ENCODE data around the gene ALK. TPM values are rescaled to one million over a fixed set of nuclear protein-coding genes. Genes with fewer than 3 reads are reported as not detected.

The ALK gene
- polyA plus RNA-seq, 2 of the 4 experiments (the other 2 are of a cell fraction), result not detected

DNA sequence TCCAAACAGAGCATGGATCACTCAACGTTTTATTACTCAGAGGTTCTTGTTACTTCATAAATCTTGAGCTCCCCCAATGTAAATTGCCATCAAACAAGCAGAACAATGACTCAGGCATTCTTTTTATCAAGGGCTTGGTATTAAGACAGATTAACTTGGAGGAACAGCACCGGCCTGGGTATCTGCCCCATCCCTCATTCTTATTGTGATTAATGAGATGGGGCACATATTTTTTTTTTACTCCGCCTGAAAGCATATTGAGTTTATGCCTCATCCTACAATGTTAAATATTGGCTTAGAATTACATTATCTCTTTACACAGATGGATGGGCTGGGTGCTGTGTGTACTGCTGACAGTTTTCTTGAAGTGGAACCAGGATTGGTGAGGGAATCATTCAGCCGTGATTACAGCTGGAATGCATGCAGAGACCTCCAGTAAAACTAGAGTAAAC lies 418.9 kb downstream of the ALK start:
- H3K9me3 ChIP-seq, result no peaks in the 10 kb centered on the region; the same call in 2 of the 3 replicates
- FAIRE-seq (no peak), DNase-seq (ENCODE audit: low read depth in 1 of 2, low spot score in 1 of 2) (peak in 1 of 2 experiments; percentile 32), ATAC-seq (peak in 1 of 2 experiments; percentile 53; a peak in 3 of 6 replicates)
- CTCF ChIA-PET, result interaction anchor here (1.1 kb wide), 1 partner anchor 16 kb away, joined by 3 read pairs; no protein-coding TSS in a partner anchor
- H3K4me3 ChIP-seq, result no peak overlapping the region
- POLR2A ChIA-PET, result no interaction called here
- no peak overlapping the region for H3K4me2 ChIP-seq
- peaks cover 3% of the 10 kb centered on the region; the same call in 1 of the 3 replicates for H3K4me1 ChIP-seq
- no peak for TF ChIP-seq RAD21 (conservative IDR thresholded peaks at IDR 0.05 in 1 of 2, IDR thresholded peaks at IDR 0.05 in 1 of 2)
- TF ChIP-seq NR3C1 (IDR thresholded peaks at IDR 0.05), result no peak
- no peak for TF ChIP-seq HEYL (CRISPR knock-in tag; IDR thresholded peaks at IDR 0.05)
- no peak for TF ChIP-seq RFX5 (IDR thresholded peaks at IDR 0.05)
- no peak for TF ChIP-seq RARB (CRISPR knock-in tag; IDR thresholded peaks at IDR 0.05)
- TF ChIP-seq RNF2 (IDR thresholded peaks at IDR 0.05; ENCODE audit: borderline replicate concordance, low read depth), result no peak
- TF ChIP-seq CBX2 (IDR thresholded peaks at IDR 0.05; ENCODE audit: borderline replicate concordance, low read depth), result no peak
- no peak for TF ChIP-seq TFCP2L1 (CRISPR knock-in tag; IDR thresholded peaks at IDR 0.05)
- TF ChIP-seq CEBPB (IDR thresholded peaks at IDR 0.05), result no peak
- no peak for TF ChIP-seq HOXB5 (CRISPR knock-in tag; IDR thresholded peaks at IDR 0.05)
- no peak for TF ChIP-seq HOXB13 (CRISPR knock-in tag; IDR thresholded peaks at IDR 0.05; ENCODE audit: low read depth)
- TF ChIP-seq, protein P1, sequence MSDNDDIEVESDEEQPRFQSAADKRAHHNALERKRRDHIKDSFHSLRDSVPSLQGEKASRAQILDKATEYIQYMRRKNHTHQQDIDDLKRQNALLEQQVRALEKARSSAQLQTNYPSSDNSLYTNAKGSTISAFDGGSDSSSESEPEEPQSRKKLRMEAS (IDR thresholded peaks at IDR 0.05), result no peak
- no peak for TF ChIP-seq JUN (IDR thresholded peaks at IDR 0.05)
- no peak overlapping the region for H3K27ac ChIP-seq
- WGBS (ENCODE audit: missing lambda C conversion rate), result 1% methylated on average over 4 of the region's 4 CpGs

DNA sequence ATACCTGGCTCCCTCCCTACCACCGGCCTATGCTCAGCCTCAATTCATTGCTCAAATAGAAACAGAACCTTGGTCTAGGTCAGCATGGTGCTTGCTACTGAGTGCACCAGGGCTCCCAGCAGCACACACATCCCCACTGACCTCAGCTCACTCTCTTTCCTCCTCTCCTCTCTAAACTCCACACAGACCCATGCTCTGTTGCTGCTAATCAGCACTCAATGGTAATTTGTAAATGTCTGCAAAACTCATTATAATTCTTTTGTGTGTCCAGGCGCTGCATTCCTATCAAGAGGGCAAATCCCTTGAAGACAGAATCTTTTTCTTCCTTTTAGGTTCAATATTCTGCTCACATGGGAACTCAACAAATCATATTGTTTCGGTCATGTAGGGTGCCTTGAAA lies 424.0 kb downstream of the ALK start:
- ATAC-seq (no peak), DNase-seq (ENCODE audit: low read depth in 1 of 2, low spot score in 1 of 2) (no peak), FAIRE-seq (no peak)
- WGBS (ENCODE audit: missing lambda C conversion rate), result 15% methylated on average over 3 of the region's 3 CpGs
- H3K27ac ChIP-seq, result no peak overlapping the region
- no peak for TF ChIP-seq NR3C1 (IDR thresholded peaks at IDR 0.05)
- H3K9me3 ChIP-seq, result no peaks in the 10 kb centered on the region
- ChIA-PET POLR2A (no interaction called here), CTCF (no interaction called here)
- no peak overlapping the region for H3K4me3 ChIP-seq
- H3K4me1 ChIP-seq, result peaks cover 3% of the 10 kb centered on the region; the same call in 1 of the 3 replicates
- no peak overlapping the region for H3K4me2 ChIP-seq

DNA sequence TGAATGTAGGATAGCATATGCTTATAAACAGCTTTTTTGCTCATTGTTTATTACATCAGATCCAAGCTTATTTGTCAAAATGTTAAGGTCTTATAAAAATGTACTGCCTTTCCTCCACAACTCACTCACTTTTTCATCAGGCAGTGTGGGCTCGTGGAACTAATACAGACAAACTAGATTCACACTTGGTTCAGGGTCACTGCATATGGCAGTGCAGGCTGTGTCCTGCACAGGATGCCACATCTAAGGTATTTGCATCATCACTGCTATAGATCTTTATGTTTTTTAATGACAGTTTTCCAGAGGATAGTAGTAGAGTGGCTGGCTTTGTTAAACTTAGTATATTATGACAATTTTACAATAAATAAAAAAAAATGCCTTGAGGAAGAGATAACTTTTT lies 425.2 kb downstream of the ALK start:
- no peaks in the 10 kb centered on the region for H3K4me1 ChIP-seq
- DNase-seq (ENCODE audit: low read depth in 1 of 2, low spot score in 1 of 2) (no peak), FAIRE-seq (no peak), ATAC-seq (no peak)
- 3% methylated on average over 1 of the region's 1 CpG for WGBS (ENCODE audit: missing lambda C conversion rate)
- POLR2A ChIA-PET, result no interaction called here
- no peaks in the 10 kb centered on the region for H3K9me3 ChIP-seq
- CTCF ChIA-PET, result no interaction called here
- no peak overlapping the region for H3K4me3 ChIP-seq
- no peak overlapping the region for H3K27ac ChIP-seq
- TF ChIP-seq JUN (IDR thresholded peaks at IDR 0.05) (no peak), ZFP36 (IDR thresholded peaks at IDR 0.05; ENCODE audit: borderline replicate concordance, partially characterized antibody) (no peak), CBX8 (IDR thresholded peaks at IDR 0.05) (no peak), NPAS2 (CRISPR knock-in tag; IDR thresholded peaks at IDR 0.05; ENCODE audit: borderline replicate concordance) (no peak), ZC3H11A (IDR thresholded peaks at IDR 0.05) (no peak), MAZ (IDR thresholded peaks at IDR 0.05; ENCODE audit: borderline replicate concordance, low read depth, low read length) (no peak), JUNB (IDR thresholded peaks at IDR 0.05) (no peak), SMC3 (IDR thresholded peaks at IDR 0.05) (no peak), HDAC2 (IDR thresholded peaks at IDR 0.05) (no peak), RFX5 (IDR thresholded peaks at IDR 0.05) (no peak), RCOR1 (IDR thresholded peaks at IDR 0.05; ENCODE audit: low read depth, low read length) (no peak), RARB (CRISPR knock-in tag; IDR thresholded peaks at IDR 0.05) (no peak), NFE2L2 (conservative IDR thresholded peaks at IDR 0.05; ENCODE audit: low read length) (no peak), FOSB (CRISPR knock-in tag; IDR thresholded peaks at IDR 0.05) (no peak), KDM1A (IDR thresholded peaks at IDR 0.05; ENCODE audit: low read depth) (no peak)
- TF ChIP-seq, protein P2, sequence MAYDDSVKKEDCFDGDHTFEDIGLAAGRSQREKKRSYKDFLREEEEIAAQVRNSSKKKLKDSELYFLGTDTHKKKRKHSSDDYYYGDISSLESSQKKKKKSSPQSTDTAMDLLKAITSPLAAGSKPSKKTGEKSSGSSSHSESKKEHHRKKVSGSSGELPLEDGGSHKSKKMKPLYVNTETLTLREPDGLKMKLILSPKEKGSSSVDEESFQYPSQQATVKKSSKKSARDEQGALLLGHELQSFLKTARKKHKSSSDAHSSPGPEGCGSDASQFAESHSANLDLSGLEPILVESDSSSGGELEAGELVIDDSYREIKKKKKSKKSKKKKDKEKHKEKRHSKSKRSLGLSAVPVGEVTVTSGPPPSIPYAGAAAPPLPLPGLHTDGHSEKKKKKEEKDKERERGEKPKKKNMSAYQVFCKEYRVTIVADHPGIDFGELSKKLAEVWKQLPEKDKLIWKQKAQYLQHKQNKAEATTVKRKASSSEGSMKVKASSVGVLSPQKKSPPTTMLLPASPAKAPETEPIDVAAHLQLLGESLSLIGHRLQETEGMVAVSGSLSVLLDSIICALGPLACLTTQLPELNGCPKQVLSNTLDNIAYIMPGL (CRISPR knock-in tag; IDR thresholded peaks at IDR 0.05; ENCODE audit: borderline replicate concordance), result no peak
- TF ChIP-seq, protein P3, sequence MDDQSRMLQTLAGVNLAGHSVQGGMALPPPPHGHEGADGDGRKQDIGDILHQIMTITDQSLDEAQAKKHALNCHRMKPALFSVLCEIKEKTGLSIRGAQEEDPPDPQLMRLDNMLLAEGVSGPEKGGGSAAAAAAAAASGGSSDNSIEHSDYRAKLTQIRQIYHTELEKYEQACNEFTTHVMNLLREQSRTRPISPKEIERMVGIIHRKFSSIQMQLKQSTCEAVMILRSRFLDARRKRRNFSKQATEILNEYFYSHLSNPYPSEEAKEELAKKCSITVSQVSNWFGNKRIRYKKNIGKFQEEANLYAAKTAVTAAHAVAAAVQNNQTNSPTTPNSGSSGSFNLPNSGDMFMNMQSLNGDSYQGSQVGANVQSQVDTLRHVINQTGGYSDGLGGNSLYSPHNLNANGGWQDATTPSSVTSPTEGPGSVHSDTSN (IDR thresholded peaks at IDR 0.05), result no peak
- TF ChIP-seq, protein P4, sequence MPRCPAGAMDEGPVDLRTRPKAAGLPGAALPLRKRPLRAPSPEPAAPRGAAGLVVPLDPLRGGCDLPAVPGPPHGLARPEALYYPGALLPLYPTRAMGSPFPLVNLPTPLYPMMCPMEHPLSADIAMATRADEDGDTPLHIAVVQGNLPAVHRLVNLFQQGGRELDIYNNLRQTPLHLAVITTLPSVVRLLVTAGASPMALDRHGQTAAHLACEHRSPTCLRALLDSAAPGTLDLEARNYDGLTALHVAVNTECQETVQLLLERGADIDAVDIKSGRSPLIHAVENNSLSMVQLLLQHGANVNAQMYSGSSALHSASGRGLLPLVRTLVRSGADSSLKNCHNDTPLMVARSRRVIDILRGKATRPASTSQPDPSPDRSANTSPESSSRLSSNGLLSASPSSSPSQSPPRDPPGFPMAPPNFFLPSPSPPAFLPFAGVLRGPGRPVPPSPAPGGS (IDR thresholded peaks at IDR 0.05), result no peak
- TF ChIP-seq, protein P5, sequence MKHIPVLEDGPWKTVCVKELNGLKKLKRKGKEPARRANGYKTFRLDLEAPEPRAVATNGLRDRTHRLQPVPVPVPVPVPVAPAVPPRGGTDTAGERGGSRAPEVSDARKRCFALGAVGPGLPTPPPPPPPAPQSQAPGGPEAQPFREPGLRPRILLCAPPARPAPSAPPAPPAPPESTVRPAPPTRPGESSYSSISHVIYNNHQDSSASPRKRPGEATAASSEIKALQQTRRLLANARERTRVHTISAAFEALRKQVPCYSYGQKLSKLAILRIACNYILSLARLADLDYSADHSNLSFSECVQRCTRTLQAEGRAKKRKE (CRISPR knock-in tag; IDR thresholded peaks at IDR 0.05; ENCODE audit: low read depth), result no peak
- TF ChIP-seq, protein P6, sequence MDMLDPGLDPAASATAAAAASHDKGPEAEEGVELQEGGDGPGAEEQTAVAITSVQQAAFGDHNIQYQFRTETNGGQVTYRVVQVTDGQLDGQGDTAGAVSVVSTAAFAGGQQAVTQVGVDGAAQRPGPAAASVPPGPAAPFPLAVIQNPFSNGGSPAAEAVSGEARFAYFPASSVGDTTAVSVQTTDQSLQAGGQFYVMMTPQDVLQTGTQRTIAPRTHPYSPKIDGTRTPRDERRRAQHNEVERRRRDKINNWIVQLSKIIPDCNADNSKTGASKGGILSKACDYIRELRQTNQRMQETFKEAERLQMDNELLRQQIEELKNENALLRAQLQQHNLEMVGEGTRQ (IDR thresholded peaks at IDR 0.05), result no peak
- H3K4me2 ChIP-seq, result no peak overlapping the region

Measured in A549 (cell line).